Smooth muscle cell (in vitro differentiated cells): ENCODE results near the gene DEPP1. TPM values are rescaled to one million over a fixed set of nuclear protein-coding genes. Genes with fewer than 3 reads are reported as not detected.

Experiments
- DNase-seq: peaks from one replicate; lab custom pipeline; 2025; ENCODE audit not compliant: unreplicated experiment; lab: John Stamatoyannopoulos, UW
- H2AFZ ChIP-seq: fragments of 200-600 bp; sonication (generic); 2 replicates; pipeline ENCODE4 v1.6.0; 2016; ENCODE audit warnings: antibody characterized with exemption, low read depth, mild to moderate bottlenecking
- H3F3A ChIP-seq: fragments of 200-600 bp; sonication (generic); 2 replicates; pipeline ENCODE4 v1.6.0; 2017; ENCODE audit warnings: antibody characterized with exemption, low read depth
- H3K27ac ChIP-seq: fragments of 200-600 bp; sonication (generic); 2 replicates; pipeline ENCODE4 v1.5.1; 2016; ENCODE audit warnings: low read depth, mild to moderate bottlenecking
- H3K27me3 ChIP-seq: fragments of 200-600 bp; sonication (generic); 2 replicates; pipeline ENCODE4 v1.6.1; 2016; ENCODE audit warnings: low read depth, mild to moderate bottlenecking
- H3K36me3 ChIP-seq: fragments of 200-600 bp; sonication (generic); 2 replicates; pipeline ENCODE4 v1.5.1; 2016; ENCODE audit warnings: low read depth
- H3K4me1 ChIP-seq: fragments of 200-600 bp; sonication (generic); 2 replicates; pipeline ENCODE4 v1.5.1; 2016; ENCODE audit warnings: low read depth
- H3K4me2 ChIP-seq: fragments of 200-600 bp; sonication (generic); 2 replicates; pipeline ENCODE4 v1.6.0; 2016; ENCODE audit warnings: mild to moderate bottlenecking
- H3K4me3 ChIP-seq: fragments of 200-600 bp; sonication (generic); 2 replicates; pipeline ENCODE4 v1.5.1; 2016; ENCODE audit warnings: mild to moderate bottlenecking
- H3K79me2 ChIP-seq: fragments of 200-600 bp; sonication (generic); 2 replicates; pipeline ENCODE4 v1.6.0; 2016; ENCODE audit warnings: low read depth, mild to moderate bottlenecking
- H3K9ac ChIP-seq: fragments of 200-600 bp; sonication (generic); 2 replicates; pipeline ENCODE4 v1.6.0; 2016; ENCODE audit warnings: low read depth
- H3K9me3 ChIP-seq: fragments of 200-600 bp; sonication (generic); replicated peaks from 2 replicates; pipeline ENCODE4 v1.5.1; 2016; ENCODE audit warnings: low read depth
- H4K20me1 ChIP-seq: fragments of 200-600 bp; sonication (generic); 2 replicates; pipeline ENCODE4 v1.6.0; 2016; ENCODE audit warnings: low read depth
- CTCF ChIP-seq: fragments of 200-600 bp; sonication (generic); IDR thresholded peaks from 2 replicates; pipeline ENCODE4 v1.5.1; 2017; ENCODE audit warnings: borderline replicate concordance, mild to moderate bottlenecking, antibody characterized with exemption; ENCODE audit not compliant: insufficient read depth, poor library complexity, severe bottlenecking
- WGBS: methylation state at CpG from one replicate; pipeline ENCODE4 v1.1.7; 2016; ENCODE audit warnings: low lambda C conversion rate; 5-methylcytosine and 5-hydroxymethylcytosine counted together
- polyA plus RNA-seq: library from polyadenylated mRNA; unstranded; fragments of >200 nt; fragmentation: Nextera tagmentation; extraction: Ambion mirVana; gene quantifications from 2 replicates; pipeline ENCODE4 v1.2.1, GENCODE V29; 2016
- total RNA-seq: library from RNA; depleted of rRNA; stranded (reverse); fragments of >200 nt; gene quantifications from 2 replicates; pipeline ENCODE4 v1.2.3, GENCODE V29; 2014

Gene DEPP1
- total and polyA plus RNA-seq, 2 experiments from 2014 or later: 12.9 to 13.2 TPM

- Histone ChIP-seq H3K4me1 (peaks cover 25% of the 10 kb centered on the region), H3K9me3 (no peaks in the 10 kb centered on the region), H3K9ac (no peak overlapping the region), H3K4me2 (no peak overlapping the region), H2AFZ (no peak overlapping the region), H3F3A (no peaks in the 10 kb centered on the region), H3K4me3 (no peak overlapping the region), H3K36me3 (no peaks in the 10 kb centered on the region), H4K20me1 (no peaks in the 10 kb centered on the region), H3K27me3 (no peaks in the 10 kb centered on the region), H3K27ac (no peak overlapping the region), H3K79me2 (no peaks in the 10 kb centered on the region)
- peak; percentile 28 for TF ChIP-seq CTCF
- WGBS: 92% methylated on average over 8 of the region's 8 CpGs
- DNase-seq: no peak
These were observed 11.6 kb downstream of the DEPP1 start for GRCh38 chr10:44966816-44967509.

GRCh38 chr10:44966129-44966815, 12.3 kb downstream of the DEPP1 start:
- 69% methylated on average over 8 of the region's 8 CpGs for WGBS
- no peak overlapping the region for H2AFZ ChIP-seq
- DNase-seq: no peak
- TF ChIP-seq CTCF: no peak
- no peaks in the 10 kb centered on the region for H4K20me1 ChIP-seq
- H3K27ac ChIP-seq: no peak overlapping the region
- no peaks in the 10 kb centered on the region for H3K36me3 ChIP-seq
- H3K9me3 ChIP-seq: no peaks in the 10 kb centered on the region
- peak overlapping the region; percentile 46 for H3K4me2 ChIP-seq
- no peaks in the 10 kb centered on the region for H3K27me3 ChIP-seq
- no peak overlapping the region for H3K9ac ChIP-seq
- no peaks in the 10 kb centered on the region for H3K79me2 ChIP-seq
- H3K4me3 ChIP-seq: no peak overlapping the region
- H3F3A ChIP-seq: no peaks in the 10 kb centered on the region
- peaks cover 25% of the 10 kb centered on the region for H3K4me1 ChIP-seq

- Histone ChIP-seq H3K9ac (no peak overlapping the region), H3K4me3 (no peak overlapping the region), H3K27ac (no peak overlapping the region), H2AFZ (no peak overlapping the region), H3K36me3 (no peaks in the 10 kb centered on the region), H3K4me2 (peak overlapping the region; percentile 46), H3K79me2 (no peaks in the 10 kb centered on the region), H3K9me3 (no peaks in the 10 kb centered on the region), H3K27me3 (no peaks in the 10 kb centered on the region), H3K4me1 (peaks cover 25% of the 10 kb centered on the region), H4K20me1 (no peaks in the 10 kb centered on the region), H3F3A (no peaks in the 10 kb centered on the region)
- DNase-seq: no peak
- WGBS: 92% methylated on average over 6 of the region's 6 CpGs
- no peak for TF ChIP-seq CTCF
These were observed 12.9 kb downstream of the DEPP1 start for GRCh38 chr10:44965651-44966097.

GRCh38 chr10:44965104-44965503, 13.5 kb downstream of the DEPP1 start:
- H4K20me1 ChIP-seq: no peaks in the 10 kb centered on the region
- no peaks in the 10 kb centered on the region for H3K9me3 ChIP-seq
- DNase-seq: no peak
- no peak overlapping the region for H2AFZ ChIP-seq
- H3K27me3 ChIP-seq: no peaks in the 10 kb centered on the region
- no peak overlapping the region for H3K27ac ChIP-seq
- TF ChIP-seq CTCF: no peak
- no peaks in the 10 kb centered on the region for H3F3A ChIP-seq
- peak overlapping the region; percentile 52 for H3K4me2 ChIP-seq
- H3K4me1 ChIP-seq: peaks cover 27% of the 10 kb centered on the region
- H3K79me2 ChIP-seq: no peaks in the 10 kb centered on the region
- H3K4me3 ChIP-seq: no peak overlapping the region
- no peaks in the 10 kb centered on the region for H3K36me3 ChIP-seq
- no peak overlapping the region for H3K9ac ChIP-seq
- 100% methylated on average over 1 of the region's 1 CpG for WGBS
